OCI-LY3 (cell line): Measurements from ENCODE around the gene MAP7D3.

Source experiments
- H2AFZ ChIP-seq: fragments of 200-600, 300-600 bp; shearing (Covaris generic); 2 replicates; pipeline ENCODE4 v1.6.0; 2014; ENCODE audit warnings: antibody characterized with exemption, low read depth, low read length
- H3K27ac ChIP-seq: fragments of 200-600, 300-600 bp; sonication (generic); 2 replicates; pipeline ENCODE4 v1.5.1; 2014; ENCODE audit warnings: mild to moderate bottlenecking, low read length, moderate library complexity, mixed read lengths
- H3K27me3 ChIP-seq: fragments of 200-600, 300-600 bp; sonication (generic); 2 replicates; pipeline ENCODE4 v1.6.1; 2014; ENCODE audit warnings: low read depth, low read length, mixed read lengths
- H3K36me3 ChIP-seq: fragments of 200-600, 300-600 bp; sonication (generic); replicated peaks from 2 replicates; pipeline ENCODE3; 2014; ENCODE audit warnings: low read depth, low read length, mixed read lengths
- H3K4me1 ChIP-seq: fragments of 300-600, 200-600 bp; sonication (generic); 2 replicates; pipeline ENCODE4 v1.6.1; 2014; ENCODE audit warnings: low read length, mixed read lengths
- H3K4me2 ChIP-seq: fragments of 200-600, 300-600 bp; sonication (generic); 2 replicates; pipeline ENCODE4 v1.6.1; 2014; ENCODE audit warnings: low read length, mixed read lengths
- H3K4me3 ChIP-seq: fragments of 300-600, 200-600 bp; sonication (generic); 2 replicates; pipeline ENCODE4 v1.5.1; 2014; ENCODE audit warnings: antibody characterized with exemption, mild to moderate bottlenecking, low read length, moderate library complexity
- H3K79me2 ChIP-seq: fragments of 300-600, 200-600 bp; shearing (Covaris generic); 2 replicates; pipeline ENCODE4 v1.6.1; 2014; ENCODE audit warnings: mild to moderate bottlenecking, low read length, mixed read lengths
- H3K9ac ChIP-seq: fragments of 300-600, 200-600 bp; shearing (Covaris generic); 2 replicates; pipeline ENCODE4 v1.6.0; 2014; ENCODE audit warnings: mild to moderate bottlenecking, low read length, moderate library complexity
- H3K9me3 ChIP-seq: fragments of 200-600, 300-600 bp; shearing (Covaris generic); 2 replicates; pipeline ENCODE4 v1.6.1; 2014; ENCODE audit warnings: low read length, mixed read lengths; ENCODE audit not compliant: insufficient read depth
- H4K20me1 ChIP-seq: fragments of 200-600, 300-600 bp; sonication (generic); 2 replicates; pipeline ENCODE4 v1.6.1; 2016; ENCODE audit warnings: low read length, mixed read lengths; ENCODE audit not compliant: insufficient read depth
- EZH2phosphoT487 ChIP-seq: fragments of 200-600 bp; shearing (Covaris generic); IDR thresholded peaks from 2 replicates; pipeline ENCODE4 v1.6.1; 2018; ENCODE audit warnings: antibody characterized with exemption, mixed run types, low read depth
- TF ChIP-seq, protein P1 (sequence below): fragments of 200-600, 300-600 bp; sonication (generic); IDR thresholded peaks from 2 replicates; pipeline ENCODE4 v1.5.1; 2014; ENCODE audit warnings: antibody characterized with exemption, low read length, low read depth

MAP7D3 gene

DNA sequence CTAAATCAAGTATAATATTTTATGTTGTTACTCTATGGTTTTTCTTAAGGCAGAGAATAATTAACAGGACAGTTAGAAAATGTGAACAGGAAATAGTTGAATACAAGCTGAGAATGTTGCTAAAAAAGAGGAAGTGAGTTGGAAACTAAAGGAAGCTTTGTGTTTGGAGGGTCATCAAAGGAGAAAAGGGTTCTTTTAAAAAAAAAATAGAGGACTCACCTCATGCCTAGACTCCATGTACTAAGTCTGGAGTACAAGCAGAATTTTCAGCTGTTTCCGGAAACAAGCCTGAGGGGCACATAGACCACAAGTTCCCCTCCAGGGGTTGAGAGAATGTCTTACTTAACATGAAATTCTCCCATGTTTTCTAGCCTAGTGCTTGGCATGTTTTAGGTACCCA lies 20.1 kb upstream of the MAP7D3 start:
- Histone ChIP-seq H3K4me3 (no peak overlapping the region), H3K4me1 (peaks cover 7% of the 10 kb centered on the region), H3K36me3 (no peaks in the 10 kb centered on the region), H3K9ac (no peak overlapping the region), H3K27ac (no peak overlapping the region), H4K20me1 (no peaks in the 10 kb centered on the region), H3K79me2 (no peaks in the 10 kb centered on the region), H3K9me3 (no peaks in the 10 kb centered on the region), H3K27me3 (no peaks in the 10 kb centered on the region), H2AFZ (peak overlapping the region; percentile 83; the same call in 1 of the 2 replicates), H3K4me2 (peak overlapping the region; percentile 43; the same call in 1 of the 2 replicates)
- TF ChIP-seq, protein P1, sequence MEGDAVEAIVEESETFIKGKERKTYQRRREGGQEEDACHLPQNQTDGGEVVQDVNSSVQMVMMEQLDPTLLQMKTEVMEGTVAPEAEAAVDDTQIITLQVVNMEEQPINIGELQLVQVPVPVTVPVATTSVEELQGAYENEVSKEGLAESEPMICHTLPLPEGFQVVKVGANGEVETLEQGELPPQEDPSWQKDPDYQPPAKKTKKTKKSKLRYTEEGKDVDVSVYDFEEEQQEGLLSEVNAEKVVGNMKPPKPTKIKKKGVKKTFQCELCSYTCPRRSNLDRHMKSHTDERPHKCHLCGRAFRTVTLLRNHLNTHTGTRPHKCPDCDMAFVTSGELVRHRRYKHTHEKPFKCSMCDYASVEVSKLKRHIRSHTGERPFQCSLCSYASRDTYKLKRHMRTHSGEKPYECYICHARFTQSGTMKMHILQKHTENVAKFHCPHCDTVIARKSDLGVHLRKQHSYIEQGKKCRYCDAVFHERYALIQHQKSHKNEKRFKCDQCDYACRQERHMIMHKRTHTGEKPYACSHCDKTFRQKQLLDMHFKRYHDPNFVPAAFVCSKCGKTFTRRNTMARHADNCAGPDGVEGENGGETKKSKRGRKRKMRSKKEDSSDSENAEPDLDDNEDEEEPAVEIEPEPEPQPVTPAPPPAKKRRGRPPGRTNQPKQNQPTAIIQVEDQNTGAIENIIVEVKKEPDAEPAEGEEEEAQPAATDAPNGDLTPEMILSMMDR = no peak
- TF ChIP-seq EZH2phosphoT487 = no peak

DNA sequence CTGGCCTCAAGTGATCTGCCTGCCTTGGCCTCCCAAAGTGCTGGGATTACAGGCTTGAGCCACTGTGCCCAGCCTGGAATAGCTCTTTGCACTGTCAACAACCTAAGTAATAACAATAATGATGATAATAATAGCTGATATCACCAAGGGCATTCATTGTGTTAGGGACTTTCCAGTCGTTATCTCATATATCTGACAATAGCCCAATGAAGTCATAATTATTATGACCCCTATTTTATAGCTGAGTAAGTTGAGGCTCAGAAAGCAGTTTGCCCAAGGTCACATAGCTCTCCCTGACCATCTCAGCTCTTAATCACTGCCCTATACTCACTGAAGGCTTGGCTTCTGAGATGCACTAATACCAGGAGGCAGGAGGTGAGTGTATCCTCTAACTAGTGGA lies 18.7 kb upstream of the MAP7D3 start:
- no peak overlapping the region for H3K27ac ChIP-seq
- peaks cover 7% of the 10 kb centered on the region for H3K4me1 ChIP-seq
- no peak for TF ChIP-seq EZH2phosphoT487
- no peaks in the 10 kb centered on the region for H3K36me3 ChIP-seq
- H3K4me2 ChIP-seq = no peak overlapping the region
- no peak overlapping the region for H3K9ac ChIP-seq
- H3K79me2 ChIP-seq = no peaks in the 10 kb centered on the region
- H2AFZ ChIP-seq = no peak overlapping the region
- H4K20me1 ChIP-seq = no peaks in the 10 kb centered on the region
- no peak overlapping the region for H3K4me3 ChIP-seq
- no peaks in the 10 kb centered on the region for H3K9me3 ChIP-seq
- no peaks in the 10 kb centered on the region for H3K27me3 ChIP-seq

DNA sequence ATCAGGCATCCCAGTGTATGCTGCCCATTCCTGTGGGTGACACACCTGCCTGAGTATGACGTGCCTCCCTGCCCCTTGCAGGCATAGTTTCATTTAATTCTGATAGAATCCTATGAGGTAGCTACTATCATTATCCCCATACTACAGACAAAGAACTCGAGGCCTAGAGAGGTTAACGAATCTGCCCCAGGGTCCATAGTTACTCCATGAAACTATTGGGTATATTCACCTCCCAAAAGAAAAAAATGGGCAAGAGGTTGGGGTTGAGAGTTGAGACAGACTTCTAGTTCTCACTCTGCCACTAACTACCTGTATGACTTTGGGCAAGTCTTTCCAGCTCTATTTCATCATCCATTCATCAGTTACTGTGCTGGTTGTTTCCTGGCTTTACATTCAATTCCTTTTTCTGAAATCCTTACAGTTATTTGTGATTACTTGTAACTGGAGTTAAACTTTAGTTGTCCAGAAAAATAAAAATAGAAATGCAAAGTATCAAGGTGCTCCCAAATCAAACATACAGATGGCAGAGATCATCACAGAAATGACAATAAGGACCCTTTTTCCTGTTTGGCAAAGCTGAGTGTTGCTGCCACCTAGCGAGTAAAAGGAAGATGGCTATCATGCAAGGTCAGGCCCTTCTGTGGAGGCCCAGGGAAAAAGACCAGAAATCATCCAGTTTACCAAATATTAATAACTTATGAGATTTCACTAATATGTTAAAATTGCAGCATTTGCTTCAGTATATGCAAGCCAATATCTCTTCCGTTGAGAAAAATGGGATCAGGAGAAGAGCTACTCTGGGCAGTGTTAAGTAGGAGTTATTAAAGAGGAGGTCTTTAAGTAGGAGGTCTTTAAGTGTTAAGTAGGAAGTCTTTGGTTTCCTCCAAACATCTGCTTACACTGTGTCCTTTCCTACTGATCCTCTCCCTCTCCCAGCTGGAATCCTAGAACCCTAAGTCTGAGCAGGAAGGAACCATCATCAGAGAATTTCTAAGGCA lies 17.1 kb upstream of the MAP7D3 start:
- Histone ChIP-seq H3K36me3 (no peaks in the 10 kb centered on the region), H2AFZ (peak overlapping the region; percentile 77), H3K79me2 (no peaks in the 10 kb centered on the region), H3K4me3 (no peak overlapping the region), H3K9ac (no peak overlapping the region), H3K9me3 (no peaks in the 10 kb centered on the region), H3K4me2 (no peak overlapping the region), H4K20me1 (no peaks in the 10 kb centered on the region), H3K4me1 (peaks cover 7% of the 10 kb centered on the region), H3K27ac (no peak overlapping the region), H3K27me3 (no peaks in the 10 kb centered on the region)
- no peak for TF ChIP-seq EZH2phosphoT487
- TF ChIP-seq, protein P1 = peak; percentile 73

DNA sequence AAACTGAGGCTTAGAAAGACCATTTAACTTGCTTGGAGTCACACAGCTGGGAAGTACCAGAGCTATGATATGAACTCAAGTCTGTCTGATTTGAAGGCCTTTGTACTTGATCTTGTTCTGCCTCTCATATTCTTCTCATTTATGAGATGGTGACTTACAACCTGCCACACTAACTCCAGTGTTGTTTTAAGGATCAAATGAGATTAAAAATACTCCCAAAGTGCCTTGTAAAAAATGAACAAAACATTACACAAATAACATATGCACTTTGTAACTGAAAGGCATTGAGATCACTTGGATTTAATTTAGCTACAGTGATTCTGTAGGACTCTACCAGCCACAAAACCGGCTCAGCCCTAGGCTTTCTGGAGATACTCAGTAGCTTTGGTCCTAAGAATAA lies 15.6 kb upstream of the MAP7D3 start:
- TF ChIP-seq, protein P1 = no peak
- TF ChIP-seq EZH2phosphoT487 = no peak
- peaks cover 7% of the 10 kb centered on the region for H3K4me1 ChIP-seq
- H3K4me2 ChIP-seq = no peak overlapping the region
- no peaks in the 10 kb centered on the region for H4K20me1 ChIP-seq
- H3K9me3 ChIP-seq = no peaks in the 10 kb centered on the region
- no peak overlapping the region for H2AFZ ChIP-seq
- no peaks in the 10 kb centered on the region for H3K36me3 ChIP-seq
- no peak overlapping the region for H3K9ac ChIP-seq
- H3K79me2 ChIP-seq = no peaks in the 10 kb centered on the region
- H3K4me3 ChIP-seq = no peak overlapping the region
- no peak overlapping the region for H3K27ac ChIP-seq
- H3K27me3 ChIP-seq = no peaks in the 10 kb centered on the region
